ENCODE data around the gene GALNT8. TPM values are rescaled to one million over a fixed set of nuclear protein-coding genes. Genes with fewer than 3 reads are reported as not detected.

The GALNT8 gene
- total RNA-seq, 2 donors from 2014 or later: 1.9 to 4.5 TPM

DNA sequence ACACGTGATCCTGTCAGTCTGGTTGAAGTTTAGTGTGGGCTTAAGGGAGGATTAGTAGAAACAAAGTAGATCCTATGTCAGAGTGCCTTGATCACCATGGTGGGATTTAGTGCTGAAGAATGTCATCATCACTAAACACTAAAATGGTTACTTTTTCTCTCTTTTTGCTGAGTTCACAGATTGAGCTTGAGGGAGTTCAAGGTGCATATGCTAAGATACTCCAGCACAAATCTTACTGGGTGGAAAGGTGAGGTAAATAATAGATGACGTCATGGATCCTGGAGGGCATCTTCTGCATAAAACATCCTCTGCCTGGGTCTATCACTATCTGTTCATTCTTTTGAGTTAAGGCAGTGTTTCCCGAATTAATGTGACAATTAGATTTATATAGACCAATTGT lies 4.9 kb downstream of the GALNT8 start:
- ATAC-seq (ENCODE audit: insufficient number of reproducible peaks, low FRiP score, low read depth): no peak
- TF ChIP-seq, protein P1, sequence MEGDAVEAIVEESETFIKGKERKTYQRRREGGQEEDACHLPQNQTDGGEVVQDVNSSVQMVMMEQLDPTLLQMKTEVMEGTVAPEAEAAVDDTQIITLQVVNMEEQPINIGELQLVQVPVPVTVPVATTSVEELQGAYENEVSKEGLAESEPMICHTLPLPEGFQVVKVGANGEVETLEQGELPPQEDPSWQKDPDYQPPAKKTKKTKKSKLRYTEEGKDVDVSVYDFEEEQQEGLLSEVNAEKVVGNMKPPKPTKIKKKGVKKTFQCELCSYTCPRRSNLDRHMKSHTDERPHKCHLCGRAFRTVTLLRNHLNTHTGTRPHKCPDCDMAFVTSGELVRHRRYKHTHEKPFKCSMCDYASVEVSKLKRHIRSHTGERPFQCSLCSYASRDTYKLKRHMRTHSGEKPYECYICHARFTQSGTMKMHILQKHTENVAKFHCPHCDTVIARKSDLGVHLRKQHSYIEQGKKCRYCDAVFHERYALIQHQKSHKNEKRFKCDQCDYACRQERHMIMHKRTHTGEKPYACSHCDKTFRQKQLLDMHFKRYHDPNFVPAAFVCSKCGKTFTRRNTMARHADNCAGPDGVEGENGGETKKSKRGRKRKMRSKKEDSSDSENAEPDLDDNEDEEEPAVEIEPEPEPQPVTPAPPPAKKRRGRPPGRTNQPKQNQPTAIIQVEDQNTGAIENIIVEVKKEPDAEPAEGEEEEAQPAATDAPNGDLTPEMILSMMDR (IDR thresholded peaks at IDR 0.05): no peak
- no peak overlapping the region for H3K27ac ChIP-seq

DNA sequence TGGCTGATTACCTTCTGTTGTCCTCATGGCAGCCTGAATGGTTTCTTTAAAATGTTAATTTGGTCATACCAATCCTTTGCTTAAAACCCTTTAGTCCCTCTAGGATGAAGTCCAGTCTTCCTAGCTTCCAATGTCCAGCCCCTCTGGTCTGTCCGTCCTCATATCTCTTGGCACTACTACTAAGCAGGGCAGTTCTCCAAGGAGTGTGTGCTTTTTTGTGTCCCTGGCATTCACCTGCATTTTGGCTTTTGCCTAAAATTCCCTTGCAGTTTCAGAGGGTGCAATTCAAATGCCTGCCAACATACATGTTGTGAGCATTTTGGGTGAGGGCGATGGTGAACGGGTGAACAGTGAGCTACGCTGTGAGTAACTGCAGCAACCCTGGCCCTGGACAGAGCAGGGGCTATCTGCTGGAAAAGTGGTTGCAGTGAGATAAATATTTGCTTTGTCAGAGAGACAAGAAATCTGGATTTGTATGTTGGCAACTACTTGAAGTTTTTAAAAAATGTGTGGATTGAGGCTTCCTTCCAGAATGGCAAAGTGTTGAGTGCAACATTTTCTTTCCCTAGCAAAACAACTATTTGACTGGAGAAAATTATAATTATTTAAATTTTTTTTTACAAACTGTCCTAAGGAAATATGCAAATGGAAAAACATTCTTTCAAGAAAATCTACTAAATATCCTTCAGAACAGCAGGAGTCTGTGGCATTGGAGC lies 14.6 kb downstream of the GALNT8 start:
- no peak for DNase-seq (ENCODE audit: low spot score)
- no peak for ATAC-seq (ENCODE audit: insufficient number of reproducible peaks, low FRiP score, low read depth)

More for the DNA sequence above, 4.9 kb downstream of the GALNT8 start:
- Histone ChIP-seq H3K9me3 (no peaks in the 10 kb centered on the region), H3K36me3 (no peaks in the 10 kb centered on the region), H3K4me3 (no peak overlapping the region), H3K27me3 (replicated peaks; ENCODE audit: insufficient read depth) (no peaks in the 10 kb centered on the region), H3K4me1 (ENCODE audit: control insufficient read depth in 1 of 2, low read depth in 2 of 2) (no peaks in the 10 kb centered on the region)
- no peak for DNase-seq (ENCODE audit: low spot score)

DNA sequence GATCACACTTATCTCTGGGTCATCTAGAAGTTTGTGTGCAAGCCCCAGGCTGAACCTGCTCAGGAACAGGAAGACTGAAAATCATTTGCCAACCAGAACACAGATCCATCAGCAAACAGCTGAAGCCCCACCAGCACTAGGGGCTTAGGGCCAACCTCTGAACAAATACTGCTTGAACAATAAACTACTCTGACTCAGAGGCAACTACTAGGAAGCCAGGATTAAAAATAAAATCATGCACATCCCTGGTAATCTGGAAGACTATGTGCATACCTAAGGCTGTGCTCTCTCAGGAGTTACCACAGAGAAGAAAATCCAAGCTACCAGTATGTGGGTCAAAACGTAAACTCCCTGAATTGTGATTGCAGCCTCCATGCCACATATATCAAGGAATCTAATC lies 15.9 kb downstream of the GALNT8 start:
- ATAC-seq (ENCODE audit: insufficient number of reproducible peaks, low FRiP score, low read depth): no peak
- Histone ChIP-seq H3K9me3 (no peaks in the 10 kb centered on the region), H3K27ac (peak overlapping the region in 1 of 2 donors; percentile 4), H3K27me3 (replicated peaks; ENCODE audit: insufficient read depth) (no peaks in the 10 kb centered on the region), H3K4me1 (ENCODE audit: control insufficient read depth in 1 of 2, low read depth in 2 of 2) (peaks cover 17 to 33% of the 10 kb centered on the region in 2 donors), H3K36me3 (no peaks in the 10 kb centered on the region), H3K4me3 (no peak overlapping the region)
- TF ChIP-seq, protein P1 (IDR thresholded peaks at IDR 0.05): no peak
- DNase-seq (ENCODE audit: low spot score): no peak

More for the DNA sequence above, 14.6 kb downstream of the GALNT8 start:
- H3K9me3 ChIP-seq: no peaks in the 10 kb centered on the region
- H3K27me3 ChIP-seq (replicated peaks; ENCODE audit: insufficient read depth): no peaks in the 10 kb centered on the region
- H3K36me3 ChIP-seq: no peaks in the 10 kb centered on the region
- no peak overlapping the region for H3K4me3 ChIP-seq
- H3K27ac ChIP-seq: no peak overlapping the region
- H3K4me1 ChIP-seq (ENCODE audit: control insufficient read depth in 1 of 2, low read depth in 2 of 2): peaks cover 17 to 33% of the 10 kb centered on the region in 2 donors
- TF ChIP-seq, protein P1 (IDR thresholded peaks at IDR 0.05): no peak

DNA sequence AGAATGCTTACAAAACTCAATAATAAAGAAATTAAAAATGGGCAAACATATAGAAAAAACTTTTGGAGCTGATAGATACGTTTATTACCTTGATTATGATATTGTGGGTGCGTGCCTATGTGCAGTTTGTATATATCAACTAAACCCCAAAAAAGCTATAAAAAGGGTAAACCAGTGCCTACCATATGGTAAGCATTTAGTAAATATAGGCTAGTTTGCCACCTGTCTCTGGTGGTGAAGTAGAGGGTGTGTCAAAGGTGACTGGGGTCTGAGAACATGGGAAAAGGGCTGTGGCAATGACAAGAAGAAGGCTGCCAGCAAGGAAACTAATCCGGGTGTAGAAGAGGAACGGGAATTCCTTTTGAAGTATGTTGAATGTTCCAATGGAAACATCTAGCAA lies 18.3 kb downstream of the GALNT8 start:
- no peak for ATAC-seq (ENCODE audit: insufficient number of reproducible peaks, low FRiP score, low read depth)
- DNase-seq (ENCODE audit: low spot score): no peak
- no peaks in the 10 kb centered on the region for H3K9me3 ChIP-seq

DNA sequence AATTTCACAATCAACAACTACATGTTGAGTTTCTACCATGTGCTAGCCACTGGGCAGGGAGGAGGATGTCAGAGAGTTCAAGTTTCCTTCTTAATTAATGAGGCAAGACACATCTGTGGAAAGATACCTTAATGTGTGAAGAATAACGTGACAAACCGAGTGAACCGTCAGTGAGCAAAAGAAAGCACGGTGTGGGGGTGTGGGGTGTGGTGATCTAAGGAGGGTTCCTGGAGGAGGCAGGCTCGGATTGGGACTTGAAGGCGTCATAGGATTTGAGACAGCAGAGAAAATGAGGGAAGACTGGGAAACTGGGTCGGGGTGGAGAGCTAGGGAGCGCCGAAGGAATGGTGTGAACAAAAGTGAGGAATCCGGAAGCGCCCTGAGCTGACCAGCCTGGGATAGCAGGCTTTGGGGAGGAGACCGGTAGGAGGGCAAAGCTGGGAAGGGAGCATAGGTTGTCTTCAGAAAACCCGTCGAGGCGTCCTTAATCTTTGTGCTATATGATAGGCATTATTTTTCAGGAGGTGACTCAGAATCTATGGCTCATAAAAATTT lies 22.3 kb downstream of the GALNT8 start:
- H3K4me3 ChIP-seq: no peak overlapping the region
- H3K9me3 ChIP-seq: no peaks in the 10 kb centered on the region
- DNase-seq (ENCODE audit: low spot score): no peak
- no peaks in the 10 kb centered on the region for H3K27me3 ChIP-seq (replicated peaks; ENCODE audit: insufficient read depth)
- peaks cover 0 to 4% of the 10 kb centered on the region in 2 donors for H3K4me1 ChIP-seq (ENCODE audit: control insufficient read depth in 1 of 2, low read depth in 2 of 2)
- TF ChIP-seq, protein P1 (IDR thresholded peaks at IDR 0.05): no peak
- H3K27ac ChIP-seq: no peak overlapping the region
- ATAC-seq (ENCODE audit: insufficient number of reproducible peaks, low FRiP score, low read depth): no peak
- no peaks in the 10 kb centered on the region for H3K36me3 ChIP-seq

More for the DNA sequence above, 18.3 kb downstream of the GALNT8 start:
- no peak overlapping the region for H3K27ac ChIP-seq
- H3K4me3 ChIP-seq: no peak overlapping the region
- H3K4me1 ChIP-seq (ENCODE audit: control insufficient read depth in 1 of 2, low read depth in 2 of 2): peaks cover 17 to 33% of the 10 kb centered on the region in 2 donors
- H3K36me3 ChIP-seq: no peaks in the 10 kb centered on the region
- H3K27me3 ChIP-seq (replicated peaks; ENCODE audit: insufficient read depth): no peaks in the 10 kb centered on the region
- TF ChIP-seq, protein P1 (IDR thresholded peaks at IDR 0.05): no peak
